Measurements from ENCODE around the gene EIF4A3. TPM values are rescaled to one million over a fixed set of nuclear protein-coding genes. Genes with fewer than 3 reads are reported as not detected.

EIF4A3 gene
- total and polyA plus RNA-seq, 10 of the 15 experiments (the other 5 are each of a cell fraction or from before 2014, with no cell fraction given), result 53.3 to 225 (median 103) TPM

DNA sequence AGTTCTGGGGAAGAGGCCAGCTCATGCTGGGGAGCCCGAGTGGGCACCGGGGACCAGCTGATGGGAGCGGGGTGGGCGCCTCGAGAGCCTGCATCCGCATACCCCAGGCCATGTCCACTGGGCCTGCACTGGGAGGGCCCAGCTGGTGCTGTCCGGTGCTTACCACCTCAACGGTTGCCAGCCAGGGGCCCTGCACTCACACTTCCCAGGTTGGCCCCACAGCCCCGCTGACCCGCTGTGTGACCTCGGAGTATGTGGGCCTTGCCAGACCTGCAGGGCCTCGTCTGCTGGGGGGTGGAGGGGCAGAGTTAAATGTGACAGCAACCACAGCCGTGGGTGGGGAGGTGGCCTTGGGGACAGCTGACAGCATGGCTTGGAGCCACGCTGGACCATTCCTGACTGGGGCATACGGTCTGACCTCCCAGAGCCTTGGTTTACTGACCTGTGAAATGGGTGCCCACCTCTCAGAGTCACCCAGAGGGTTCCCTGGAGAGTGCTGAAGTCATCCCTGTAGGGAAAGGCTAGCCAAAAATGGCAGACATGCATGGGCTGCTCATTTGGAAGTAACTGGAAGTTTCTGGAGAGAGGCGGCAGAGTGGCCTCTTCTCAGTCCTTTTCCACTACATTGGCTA is 51.0 kb downstream of the EIF4A3 start:
- RAD21 ChIA-PET (ENCODE audit: unreplicated experiment), result no interaction called here
- Histone ChIP-seq H3K79me2 (ENCODE audit: control insufficient read depth, insufficient read depth, low read length) (no peaks in the 10 kb centered on the region), H3K4me2 (ENCODE audit: control insufficient read depth, insufficient read depth) (no peak overlapping the region), H3K4me1 (ENCODE audit: control insufficient read depth, insufficient read depth, low read length) (peaks cover 11% of the 10 kb centered on the region), H3K27ac (ENCODE audit: control insufficient read depth, insufficient read depth) (no peak overlapping the region), H3K27me3 (replicated peaks in 1 of 2; ENCODE audit: control insufficient read depth in 2 of 2, insufficient read depth in 2 of 2, low read length in 1 of 2) (no peaks in the 10 kb centered on the region), H3K9ac (ENCODE audit: control insufficient read depth, insufficient read depth, low read length) (no peak overlapping the region), H3K4me3 (no peak overlapping the region), H3K9me3 (replicated peaks; ENCODE audit: control insufficient read depth, insufficient read depth, low read length) (no peaks in the 10 kb centered on the region), H3K36me3 (ENCODE audit: control insufficient read depth in 2 of 2, insufficient read depth in 2 of 2, low read length in 1 of 2) (no peaks in the 10 kb centered on the region), H4K20me1 (ENCODE audit: control insufficient read depth, insufficient read depth) (no peaks in the 10 kb centered on the region), H2AFZ (ENCODE audit: control insufficient read depth, low read depth, low read length) (no peak overlapping the region)
- FAIRE-seq (no peak), DNase-seq (ENCODE audit: low read depth, low spot score) (no peak), ATAC-seq (no peak)
- SMC1A ChIA-PET (ENCODE audit: uncharacterized antibody, unreplicated experiment), result no interaction called here
- TF ChIP-seq, protein P1, sequence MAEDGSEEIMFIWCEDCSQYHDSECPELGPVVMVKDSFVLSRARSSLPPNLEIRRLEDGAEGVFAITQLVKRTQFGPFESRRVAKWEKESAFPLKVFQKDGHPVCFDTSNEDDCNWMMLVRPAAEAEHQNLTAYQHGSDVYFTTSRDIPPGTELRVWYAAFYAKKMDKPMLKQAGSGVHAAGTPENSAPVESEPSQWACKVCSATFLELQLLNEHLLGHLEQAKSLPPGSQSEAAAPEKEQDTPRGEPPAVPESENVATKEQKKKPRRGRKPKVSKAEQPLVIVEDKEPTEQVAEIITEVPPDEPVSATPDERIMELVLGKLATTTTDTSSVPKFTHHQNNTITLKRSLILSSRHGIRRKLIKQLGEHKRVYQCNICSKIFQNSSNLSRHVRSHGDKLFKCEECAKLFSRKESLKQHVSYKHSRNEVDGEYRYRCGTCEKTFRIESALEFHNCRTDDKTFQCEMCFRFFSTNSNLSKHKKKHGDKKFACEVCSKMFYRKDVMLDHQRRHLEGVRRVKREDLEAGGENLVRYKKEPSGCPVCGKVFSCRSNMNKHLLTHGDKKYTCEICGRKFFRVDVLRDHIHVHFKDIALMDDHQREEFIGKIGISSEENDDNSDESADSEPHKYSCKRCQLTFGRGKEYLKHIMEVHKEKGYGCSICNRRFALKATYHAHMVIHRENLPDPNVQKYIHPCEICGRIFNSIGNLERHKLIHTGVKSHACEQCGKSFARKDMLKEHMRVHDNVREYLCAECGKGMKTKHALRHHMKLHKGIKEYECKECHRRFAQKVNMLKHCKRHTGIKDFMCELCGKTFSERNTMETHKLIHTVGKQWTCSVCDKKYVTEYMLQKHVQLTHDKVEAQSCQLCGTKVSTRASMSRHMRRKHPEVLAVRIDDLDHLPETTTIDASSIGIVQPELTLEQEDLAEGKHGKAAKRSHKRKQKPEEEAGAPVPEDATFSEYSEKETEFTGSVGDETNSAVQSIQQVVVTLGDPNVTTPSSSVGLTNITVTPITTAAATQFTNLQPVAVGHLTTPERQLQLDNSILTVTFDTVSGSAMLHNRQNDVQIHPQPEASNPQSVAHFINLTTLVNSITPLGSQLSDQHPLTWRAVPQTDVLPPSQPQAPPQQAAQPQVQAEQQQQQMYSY (CRISPR knock-in tag; IDR thresholded peaks at IDR 0.05), result no peak
- TF ChIP-seq NRF1 (conservative IDR thresholded peaks at IDR 0.05; ENCODE audit: low read depth, low read length) (no peak), CREM (IDR thresholded peaks at IDR 0.05; ENCODE audit: low read depth) (no peak), HDAC6 (IDR thresholded peaks at IDR 0.05; ENCODE audit: unreplicated experiment) (no peak), POLR2AphosphoS5 (IDR thresholded peaks at IDR 0.05; ENCODE audit: low read length) (no peak), ETV6 (conservative IDR thresholded peaks at IDR 0.05 in 1 of 2, IDR thresholded peaks at IDR 0.05 in 1 of 2; ENCODE audit: borderline replicate concordance in 1 of 2, low read depth in 1 of 2) (no peak), MEF2B (IDR thresholded peaks at IDR 0.05; ENCODE audit: partially characterized antibody, poor library complexity, severe bottlenecking) (no peak), TBL1XR1 (IDR thresholded peaks at IDR 0.05; ENCODE audit: low read depth, low read length) (no peak)
- no TSS peak for BruUV-seq (replicated peaks)
- in situ Hi-C loops (cut with MboI), result no loop called here
- POLR2A ChIA-PET, result no interaction called here
- WGBS (ENCODE audit: insufficient coverage, insufficient replicate concordance, low lambda C conversion rate, missing lambda C conversion rate), result 44% methylated on average over 16 of the region's 16 CpGs
- CTCF ChIA-PET, result no interaction called here
- intact Hi-C loops (cut with micrococcal nuclease; ENCODE audit: unreplicated experiment), result no loop called here
